Liver (tissue), 9 donors: Measurements from ENCODE around the gene METTL6. TPM values are rescaled to one million over a fixed set of nuclear protein-coding genes. Genes with fewer than 3 reads are reported as not detected.

ENCODE experiments used
- DNase-seq: peaks from one replicate; pipeline ENCODE4 v3.0.0-alpha.2; 2017; ENCODE audit warnings: low spot score
- H3K27ac ChIP-seq, 2 donors: one replicate each; pipeline ENCODE4 v1.7.0; 2013; ENCODE audit warnings: inconsistent platforms in 2 of 2, low read length in 2 of 2, control low read depth in 1 of 2, low read depth in 1 of 2, mild to moderate bottlenecking in 1 of 2
- H3K27me3 ChIP-seq, 4 donors: one replicate each; pipeline versions ENCODE4 v1.6.1 to v1.7.0; 2013; ENCODE audit warnings: low read length in 3 of 4, inconsistent platforms in 1 of 4, mild to moderate bottlenecking in 1 of 4, moderate library complexity in 1 of 4; ENCODE audit not compliant: control insufficient read depth in 4 of 4, insufficient read depth in 4 of 4
- H3K36me3 ChIP-seq, 4 donors: one replicate each; pipeline versions ENCODE4 v1.6.1 to v1.7.0; 2013; ENCODE audit warnings: low read length in 3 of 4, mild to moderate bottlenecking in 3 of 4, low read depth in 1 of 4, moderate library complexity in 1 of 4; ENCODE audit not compliant: control insufficient read depth in 4 of 4, insufficient read depth in 3 of 4
- H3K4me1 ChIP-seq, 4 donors: one replicate each; pipeline versions ENCODE4 v1.6.1 to v1.7.0; 2013; ENCODE audit warnings: low read length in 3 of 4, mild to moderate bottlenecking in 3 of 4, moderate library complexity in 1 of 4; ENCODE audit not compliant: control insufficient read depth in 4 of 4, insufficient read depth in 4 of 4
- H3K4me3 ChIP-seq, 3 donors: one replicate each; pipeline versions ENCODE4 v1.6.1 to v1.7.0; 2013; ENCODE audit warnings: low read length in 3 of 3, control low read depth in 1 of 3, low read depth in 1 of 3, mild to moderate bottlenecking in 1 of 3
- H3K9ac ChIP-seq, 2 donors: one replicate each; pipeline ENCODE4 v1.7.0; 2013; ENCODE audit warnings: low read length in 2 of 2, mild to moderate bottlenecking in 2 of 2, moderate library complexity in 2 of 2, control low read depth in 1 of 2, low read depth in 1 of 2
- H3K9me3 ChIP-seq, 4 donors: one replicate each; pipeline versions ENCODE4 v1.6.1 to v1.7.0; 2013; ENCODE audit warnings: low read length in 3 of 4; ENCODE audit not compliant: control insufficient read depth in 4 of 4
- EGR1 ChIP-seq, 2 donors: IDR thresholded peaks; 2 replicates each; pipeline ENCODE4 v1.6.1; 2016 to 2018; ENCODE audit warnings: antibody characterized with exemption in 2 of 2, low read depth in 2 of 2
- FOXA1 ChIP-seq: IDR thresholded peaks from 2 replicates; pipeline ENCODE4 v1.6.1; 2016; ENCODE audit warnings: antibody characterized with exemption
- FOXA2 ChIP-seq: IDR thresholded peaks from 2 replicates; pipeline ENCODE4 v1.6.1; 2016; ENCODE audit warnings: antibody characterized with exemption
- GABPA ChIP-seq, 2 donors: IDR thresholded peaks in 1 of 2; conservative IDR thresholded peaks in 1 of 2; 2 replicates each; pipeline ENCODE4 v1.6.1; 2016; ENCODE audit warnings: antibody characterized with exemption in 2 of 2, mild to moderate bottlenecking in 1 of 2, moderate library complexity in 1 of 2
- HNF4A ChIP-seq, 2 donors: conservative IDR thresholded peaks; 2 replicates each; pipeline ENCODE4 v1.6.1; 2016; ENCODE audit warnings: antibody characterized with exemption in 2 of 2, mild to moderate bottlenecking in 2 of 2
- HNF4G ChIP-seq: IDR thresholded peaks from 2 replicates; pipeline ENCODE4 v1.6.1; 2016; ENCODE audit warnings: antibody characterized with exemption
- JUND ChIP-seq, 2 donors: IDR thresholded peaks; 2 replicates each; pipeline ENCODE4 v1.6.1; 2016; ENCODE audit warnings: antibody characterized with exemption in 2 of 2
- MAX ChIP-seq: IDR thresholded peaks from 2 replicates; pipeline ENCODE4 v1.6.1; 2016; ENCODE audit warnings: antibody characterized with exemption
- NR2F2 ChIP-seq: IDR thresholded peaks from 2 replicates; pipeline ENCODE4 v1.6.1; 2016; ENCODE audit warnings: antibody characterized with exemption
- RAD21 ChIP-seq, 2 donors: IDR thresholded peaks; 2 replicates each; pipeline ENCODE4 v1.6.1; 2016; ENCODE audit warnings: antibody characterized with exemption in 2 of 2, mild to moderate bottlenecking in 2 of 2
- RXRA ChIP-seq, 2 donors: IDR thresholded peaks; 2 replicates each; pipeline ENCODE4 v1.6.1; 2017 to 2018; ENCODE audit warnings: antibody characterized with exemption in 2 of 2, mild to moderate bottlenecking in 1 of 2
- SP1 ChIP-seq: IDR thresholded peaks from 2 replicates; pipeline ENCODE4 v1.6.1; 2018; ENCODE audit warnings: antibody characterized with exemption, mild to moderate bottlenecking
- TAF1 ChIP-seq: conservative IDR thresholded peaks from 2 replicates; pipeline ENCODE4 v1.6.1; 2016; ENCODE audit warnings: antibody characterized with exemption, mild to moderate bottlenecking
- YY1 ChIP-seq: IDR thresholded peaks from 2 replicates; pipeline ENCODE4 v1.6.1; 2016; ENCODE audit warnings: antibody characterized with exemption, mild to moderate bottlenecking
- ZBTB33 ChIP-seq: IDR thresholded peaks from 2 replicates; pipeline ENCODE4 v1.6.1; 2016; ENCODE audit warnings: antibody characterized with exemption
- WGBS: extraction: QIAGEN DNeasy Blood & Tissue Kit; methylation state at CpG from one replicate; pipeline ENCODE4 v1.1.7; 2013; 5-methylcytosine and 5-hydroxymethylcytosine counted together
- polyA plus RNA-seq, 2 donors: library from polyadenylated mRNA; stranded (reverse) in 1 of 2; unstranded in 1 of 2; fragments of 200-250 nt in 1 of 2; fragments of >200 nt in 1 of 2; fragmentation: Nextera tagmentation in 1 of 2; extraction: Ambion mirVana in 1 of 2; gene quantifications; one replicate each; pipeline versions ENCODE4 v1.2.1 to v1.2.3, GENCODE V29; 2013 to 2015
- total RNA-seq, 2 donors: library from RNA; depleted of rRNA; stranded (reverse); fragments of >200 nt; gene quantifications; one replicate each; pipeline ENCODE4 v1.2.3, GENCODE V29; 2014
- TF ChIP-seq, protein P1 (sequence below): fragments of 150-350 bp; IDR thresholded peaks from 2 replicates; pipeline ENCODE4 v1.5.1; 2017; ENCODE audit warnings: improper control_type of control experiment, low read depth, low read length; ENCODE audit not compliant: missing input control
- TF ChIP-seq, protein P2 (sequence below): IDR thresholded peaks from 2 replicates; pipeline ENCODE4 v1.6.1; 2016; ENCODE audit warnings: antibody characterized with exemption, mild to moderate bottlenecking
- TF ChIP-seq, protein P3 (sequence below): IDR thresholded peaks from 2 replicates; pipeline ENCODE4 v1.6.1; 2016; ENCODE audit warnings: antibody characterized with exemption
- donor health status: healthy.
- donor health status: healthy.
- donor health status: healthy.
- donor health status: healthy.
- donor health status: healthy.

Gene METTL6
- total and polyA plus RNA-seq, 4 donors = 2.0 to 9.1 (median 5.9) TPM

DNA sequence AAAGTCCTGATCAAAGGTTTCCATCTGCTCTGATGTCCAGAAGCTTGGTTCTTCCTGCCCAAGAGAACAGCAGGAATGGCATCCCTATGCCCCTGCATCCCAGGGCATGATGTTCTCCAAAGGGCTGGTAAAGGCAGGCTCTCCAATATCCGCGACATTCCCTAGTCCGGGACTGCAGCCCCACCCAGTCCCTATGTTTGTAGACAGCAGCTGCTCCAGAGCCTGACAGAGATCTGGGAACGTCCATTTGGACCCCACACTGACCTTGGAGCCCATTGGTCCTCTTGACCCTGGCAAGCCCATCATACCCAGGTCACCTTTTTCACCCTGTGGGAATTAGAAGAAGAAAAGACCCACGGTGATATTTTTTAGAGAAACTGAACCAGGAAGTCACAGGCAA is 47.8 kb upstream of the METTL6 start (continued):
- TF ChIP-seq, protein P1, sequence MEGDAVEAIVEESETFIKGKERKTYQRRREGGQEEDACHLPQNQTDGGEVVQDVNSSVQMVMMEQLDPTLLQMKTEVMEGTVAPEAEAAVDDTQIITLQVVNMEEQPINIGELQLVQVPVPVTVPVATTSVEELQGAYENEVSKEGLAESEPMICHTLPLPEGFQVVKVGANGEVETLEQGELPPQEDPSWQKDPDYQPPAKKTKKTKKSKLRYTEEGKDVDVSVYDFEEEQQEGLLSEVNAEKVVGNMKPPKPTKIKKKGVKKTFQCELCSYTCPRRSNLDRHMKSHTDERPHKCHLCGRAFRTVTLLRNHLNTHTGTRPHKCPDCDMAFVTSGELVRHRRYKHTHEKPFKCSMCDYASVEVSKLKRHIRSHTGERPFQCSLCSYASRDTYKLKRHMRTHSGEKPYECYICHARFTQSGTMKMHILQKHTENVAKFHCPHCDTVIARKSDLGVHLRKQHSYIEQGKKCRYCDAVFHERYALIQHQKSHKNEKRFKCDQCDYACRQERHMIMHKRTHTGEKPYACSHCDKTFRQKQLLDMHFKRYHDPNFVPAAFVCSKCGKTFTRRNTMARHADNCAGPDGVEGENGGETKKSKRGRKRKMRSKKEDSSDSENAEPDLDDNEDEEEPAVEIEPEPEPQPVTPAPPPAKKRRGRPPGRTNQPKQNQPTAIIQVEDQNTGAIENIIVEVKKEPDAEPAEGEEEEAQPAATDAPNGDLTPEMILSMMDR = no peak
- TF ChIP-seq GABPA (IDR thresholded peaks at IDR 0.05 in 1 of 2, conservative IDR thresholded peaks at IDR 0.05 in 1 of 2) (no peak), MAX (no peak)

GRCh38 chr3:15471861-15472260 is 44.5 kb upstream of the METTL6 start:
- no peak overlapping the region for H3K4me3 ChIP-seq
- no peaks in the 10 kb centered on the region for H3K27me3 ChIP-seq
- no peak overlapping the region for H3K27ac ChIP-seq
- no peaks in the 10 kb centered on the region for H3K36me3 ChIP-seq
- H3K4me1 ChIP-seq = no peaks in the 10 kb centered on the region
- TF ChIP-seq FOXA1 = no peak
- TF ChIP-seq EGR1 (IDR thresholded peaks at IDR 0.05; ENCODE audit: low read depth in 2 of 2) = no peak
- H3K9me3 ChIP-seq = no peaks in the 10 kb centered on the region
- no peak overlapping the region for H3K9ac ChIP-seq
- WGBS = 93% methylated on average over 3 of the region's 3 CpGs
- DNase-seq = no peak

DNA sequence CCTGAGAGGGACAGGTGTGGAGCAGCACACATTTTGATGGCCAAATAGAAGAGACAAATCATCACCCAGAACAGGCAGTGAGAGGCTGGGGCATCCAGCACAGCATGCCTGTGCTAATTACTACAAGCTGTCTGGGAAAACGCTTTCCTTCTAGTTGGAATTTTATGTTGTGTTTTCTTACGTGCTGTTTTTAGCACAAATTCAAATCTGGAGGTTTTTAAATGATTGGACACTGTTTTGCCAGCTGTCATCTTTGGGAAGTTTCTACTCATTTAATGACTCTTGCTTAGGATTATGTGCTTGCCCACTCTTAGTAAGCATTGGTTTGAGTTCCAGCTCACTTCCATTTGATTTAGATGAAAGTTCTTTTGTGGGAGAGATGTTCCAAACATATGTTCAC is 43.5 kb upstream of the METTL6 start:
- Histone ChIP-seq H3K4me1 (no peaks in the 10 kb centered on the region), H3K9ac (no peak overlapping the region), H3K27ac (no peak overlapping the region), H3K4me3 (no peak overlapping the region), H3K36me3 (no peaks in the 10 kb centered on the region), H3K27me3 (no peaks in the 10 kb centered on the region), H3K9me3 (no peaks in the 10 kb centered on the region)
- 94% methylated on average over 2 of the region's 2 CpGs for WGBS
- DNase-seq = no peak
- TF ChIP-seq GABPA (IDR thresholded peaks at IDR 0.05 in 1 of 2, conservative IDR thresholded peaks at IDR 0.05 in 1 of 2) (no peak), HNF4G (no peak), SP1 (no peak), FOXA1 (no peak), ZBTB33 (no peak), YY1 (no peak), HNF4A (conservative IDR thresholded peaks at IDR 0.05) (no peak), FOXA2 (no peak), NR2F2 (no peak), TAF1 (no peak), EGR1 (IDR thresholded peaks at IDR 0.05; ENCODE audit: low read depth in 2 of 2) (no peak), MAX (no peak), RAD21 (IDR thresholded peaks at IDR 0.05) (no peak), JUND (IDR thresholded peaks at IDR 0.05) (no peak), RXRA (IDR thresholded peaks at IDR 0.05) (no peak)
- TF ChIP-seq, protein P2, sequence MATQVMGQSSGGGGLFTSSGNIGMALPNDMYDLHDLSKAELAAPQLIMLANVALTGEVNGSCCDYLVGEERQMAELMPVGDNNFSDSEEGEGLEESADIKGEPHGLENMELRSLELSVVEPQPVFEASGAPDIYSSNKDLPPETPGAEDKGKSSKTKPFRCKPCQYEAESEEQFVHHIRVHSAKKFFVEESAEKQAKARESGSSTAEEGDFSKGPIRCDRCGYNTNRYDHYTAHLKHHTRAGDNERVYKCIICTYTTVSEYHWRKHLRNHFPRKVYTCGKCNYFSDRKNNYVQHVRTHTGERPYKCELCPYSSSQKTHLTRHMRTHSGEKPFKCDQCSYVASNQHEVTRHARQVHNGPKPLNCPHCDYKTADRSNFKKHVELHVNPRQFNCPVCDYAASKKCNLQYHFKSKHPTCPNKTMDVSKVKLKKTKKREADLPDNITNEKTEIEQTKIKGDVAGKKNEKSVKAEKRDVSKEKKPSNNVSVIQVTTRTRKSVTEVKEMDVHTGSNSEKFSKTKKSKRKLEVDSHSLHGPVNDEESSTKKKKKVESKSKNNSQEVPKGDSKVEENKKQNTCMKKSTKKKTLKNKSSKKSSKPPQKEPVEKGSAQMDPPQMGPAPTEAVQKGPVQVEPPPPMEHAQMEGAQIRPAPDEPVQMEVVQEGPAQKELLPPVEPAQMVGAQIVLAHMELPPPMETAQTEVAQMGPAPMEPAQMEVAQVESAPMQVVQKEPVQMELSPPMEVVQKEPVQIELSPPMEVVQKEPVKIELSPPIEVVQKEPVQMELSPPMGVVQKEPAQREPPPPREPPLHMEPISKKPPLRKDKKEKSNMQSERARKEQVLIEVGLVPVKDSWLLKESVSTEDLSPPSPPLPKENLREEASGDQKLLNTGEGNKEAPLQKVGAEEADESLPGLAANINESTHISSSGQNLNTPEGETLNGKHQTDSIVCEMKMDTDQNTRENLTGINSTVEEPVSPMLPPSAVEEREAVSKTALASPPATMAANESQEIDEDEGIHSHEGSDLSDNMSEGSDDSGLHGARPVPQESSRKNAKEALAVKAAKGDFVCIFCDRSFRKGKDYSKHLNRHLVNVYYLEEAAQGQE = no peak
- TF ChIP-seq, protein P1 = no peak
- TF ChIP-seq, protein P3, sequence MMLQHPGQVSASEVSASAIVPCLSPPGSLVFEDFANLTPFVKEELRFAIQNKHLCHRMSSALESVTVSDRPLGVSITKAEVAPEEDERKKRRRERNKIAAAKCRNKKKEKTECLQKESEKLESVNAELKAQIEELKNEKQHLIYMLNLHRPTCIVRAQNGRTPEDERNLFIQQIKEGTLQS = no peak
